ENCODE data around the gene TPO.
"Not testable (repeated sequence)": the region's sequence is repeated elsewhere in the genome, so short reads cannot be mapped to it uniquely, and the experiment has no call there.

Gene TPO

DNA sequence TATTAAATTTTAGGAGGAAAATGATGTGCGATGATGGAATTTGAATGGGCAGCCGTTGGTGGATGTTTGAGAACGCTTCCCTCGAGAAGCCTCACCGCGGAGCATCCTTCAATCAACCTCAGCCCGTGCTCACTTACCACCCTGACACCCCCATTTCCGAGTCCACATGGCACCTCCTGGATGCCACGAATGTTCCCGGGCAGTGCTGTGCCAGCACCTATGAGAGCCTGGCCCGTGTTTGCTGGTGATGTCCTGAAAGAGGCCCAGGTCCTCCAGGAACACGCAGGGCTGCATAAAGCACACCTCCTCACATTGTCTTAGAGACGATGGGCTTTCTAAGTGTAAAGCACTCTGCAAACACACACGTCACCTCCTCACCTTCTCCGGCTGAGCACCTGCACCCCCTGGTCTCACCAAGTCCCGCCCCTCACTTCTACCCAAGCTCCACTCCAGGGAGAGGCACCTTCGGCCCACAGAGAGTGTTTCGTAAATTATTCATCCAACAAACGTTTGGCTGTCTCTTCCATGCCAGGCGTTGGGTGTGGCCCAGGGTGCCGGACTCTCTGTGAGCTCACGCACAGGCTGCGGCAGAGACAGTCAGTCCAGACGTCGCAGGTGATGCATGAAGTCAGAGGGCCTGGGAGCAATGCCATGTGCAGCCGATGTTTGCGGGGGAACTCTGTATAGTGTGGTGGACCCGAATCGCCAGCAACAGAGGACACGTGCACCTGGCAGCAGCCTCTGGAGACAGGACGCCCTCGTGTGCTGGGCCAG lies 150.0 kb downstream of the TPO start:
- no peak for DNase-seq

DNA sequence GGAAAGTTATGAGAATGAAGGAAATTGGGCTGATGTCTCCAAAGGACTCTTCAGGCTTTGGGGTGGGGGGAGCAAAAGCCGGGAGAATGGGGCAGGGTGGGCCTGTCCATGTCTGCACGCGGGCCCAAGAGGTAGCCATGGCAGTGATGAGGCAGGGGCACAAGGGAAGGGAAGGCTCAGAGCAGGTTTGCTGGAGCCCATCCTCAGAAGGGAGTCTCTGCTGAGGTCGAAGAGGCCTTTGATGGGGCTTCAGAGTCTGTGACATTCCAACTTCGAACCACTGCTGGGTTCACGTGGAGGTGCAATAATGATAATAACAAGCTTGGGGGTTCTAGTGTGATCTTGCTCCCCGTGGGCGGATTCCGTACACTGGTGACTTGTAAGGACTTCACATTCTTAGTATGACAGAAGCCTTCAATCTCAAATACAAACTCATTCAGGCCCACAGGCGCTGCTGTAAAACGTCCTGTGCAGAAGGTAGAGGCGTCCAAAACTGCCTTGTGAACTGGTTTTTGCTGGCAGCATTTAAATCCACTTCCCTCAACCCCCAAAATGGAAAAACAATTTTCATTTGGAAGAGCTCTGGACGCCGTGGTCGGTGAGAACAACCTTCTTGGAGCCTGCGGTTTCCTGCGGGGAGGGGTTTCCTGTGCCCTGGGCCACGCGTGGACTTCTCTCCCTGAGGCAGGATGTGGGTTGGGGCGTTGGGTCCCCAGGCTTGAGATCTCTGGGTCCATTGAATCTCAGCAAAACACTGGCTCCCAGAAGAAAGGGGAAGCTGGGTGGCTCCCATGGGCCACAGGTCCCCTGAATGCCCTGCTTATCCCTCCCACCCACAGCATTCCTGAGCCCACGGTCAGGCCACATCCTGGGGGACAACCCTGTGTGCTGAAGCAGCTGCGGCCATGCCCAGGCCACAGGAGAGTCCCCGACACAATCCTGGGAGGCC lies 151.0 kb downstream of the TPO start:
- no peak for DNase-seq

DNA sequence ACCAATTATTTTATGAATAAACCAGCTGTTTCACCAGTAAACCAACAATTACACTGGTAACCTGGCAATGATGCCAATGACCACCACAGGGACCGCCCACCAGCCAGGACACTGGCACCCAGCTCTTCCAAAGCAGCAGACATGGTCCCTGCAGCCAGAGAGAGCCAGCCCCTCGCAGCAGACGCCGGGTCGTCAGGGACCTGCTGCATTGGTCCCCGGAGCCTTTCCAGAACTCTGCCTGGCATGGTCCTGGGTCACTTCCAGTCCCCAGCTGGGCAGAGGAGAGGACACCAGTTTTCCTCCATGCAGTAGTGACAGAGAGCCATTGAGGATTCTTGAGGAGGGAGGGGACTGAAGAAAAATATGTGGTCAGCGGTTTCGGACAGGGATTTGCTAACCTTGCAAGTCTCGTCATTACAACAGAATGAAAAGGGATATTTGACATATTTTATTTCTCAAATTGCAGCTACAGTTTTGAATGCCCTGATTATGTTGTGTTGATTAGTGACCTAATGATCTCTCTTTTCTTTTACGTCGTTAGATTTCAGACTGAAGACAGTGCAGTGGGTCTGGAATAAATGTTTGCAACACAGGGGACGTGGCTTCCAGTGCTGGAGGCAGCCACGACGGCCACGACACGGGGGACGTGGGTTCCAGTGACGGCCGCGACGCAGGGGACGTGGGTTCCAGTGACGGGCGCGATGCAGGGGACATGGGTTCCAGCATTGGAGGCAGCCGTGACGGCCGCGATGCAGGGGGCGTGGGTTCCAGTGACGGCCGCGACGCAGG lies 154.5 kb downstream of the TPO start:
- DNase-seq, result no peak

DNA sequence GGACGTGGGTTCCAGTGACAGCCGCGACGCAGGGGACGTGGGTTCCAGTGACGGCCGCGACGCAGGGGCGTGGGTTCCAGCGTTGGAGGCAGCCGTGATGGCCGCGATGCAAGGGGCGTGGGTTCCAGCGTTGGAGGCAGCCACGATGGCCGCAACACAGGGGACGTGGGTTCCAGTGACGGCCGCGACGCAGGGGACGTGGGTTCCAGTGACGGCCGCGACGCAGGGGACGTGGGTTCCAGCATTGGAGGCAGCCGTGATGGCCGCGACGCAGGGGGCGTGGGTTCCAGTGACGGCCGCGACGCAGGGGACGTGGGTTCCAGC lies 155.0 kb downstream of the TPO start:
- DNase-seq, result not testable (repeated sequence)

DNA sequence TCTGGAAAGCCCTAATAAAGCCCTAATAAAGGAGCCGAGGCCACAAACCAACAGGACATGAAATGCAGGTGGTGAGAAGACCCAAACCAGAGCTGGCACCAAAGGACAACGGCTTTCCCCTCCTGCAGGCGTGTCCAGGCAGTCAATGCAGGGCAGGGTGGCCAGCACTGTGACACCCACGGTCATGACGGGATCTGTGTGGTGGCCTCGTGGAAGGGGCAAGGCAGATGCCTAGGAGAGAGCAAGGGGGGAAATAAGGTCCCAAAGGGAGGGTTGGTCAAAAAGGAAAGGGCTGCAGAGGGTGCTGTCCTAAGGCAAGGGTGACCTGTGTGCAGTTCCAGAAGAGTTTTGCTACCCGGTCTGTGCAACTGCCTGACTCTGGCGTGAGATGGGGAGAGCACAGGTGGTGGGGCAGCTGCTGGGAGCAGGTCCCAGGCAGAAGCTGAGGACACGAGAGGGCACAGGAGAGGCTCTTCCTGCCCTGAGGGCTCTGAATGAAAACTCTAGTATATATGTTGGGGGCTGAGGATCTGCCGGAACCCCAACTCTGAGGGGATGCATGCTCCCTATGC lies 156.7 kb downstream of the TPO start:
- DNase-seq, result no peak

DNA sequence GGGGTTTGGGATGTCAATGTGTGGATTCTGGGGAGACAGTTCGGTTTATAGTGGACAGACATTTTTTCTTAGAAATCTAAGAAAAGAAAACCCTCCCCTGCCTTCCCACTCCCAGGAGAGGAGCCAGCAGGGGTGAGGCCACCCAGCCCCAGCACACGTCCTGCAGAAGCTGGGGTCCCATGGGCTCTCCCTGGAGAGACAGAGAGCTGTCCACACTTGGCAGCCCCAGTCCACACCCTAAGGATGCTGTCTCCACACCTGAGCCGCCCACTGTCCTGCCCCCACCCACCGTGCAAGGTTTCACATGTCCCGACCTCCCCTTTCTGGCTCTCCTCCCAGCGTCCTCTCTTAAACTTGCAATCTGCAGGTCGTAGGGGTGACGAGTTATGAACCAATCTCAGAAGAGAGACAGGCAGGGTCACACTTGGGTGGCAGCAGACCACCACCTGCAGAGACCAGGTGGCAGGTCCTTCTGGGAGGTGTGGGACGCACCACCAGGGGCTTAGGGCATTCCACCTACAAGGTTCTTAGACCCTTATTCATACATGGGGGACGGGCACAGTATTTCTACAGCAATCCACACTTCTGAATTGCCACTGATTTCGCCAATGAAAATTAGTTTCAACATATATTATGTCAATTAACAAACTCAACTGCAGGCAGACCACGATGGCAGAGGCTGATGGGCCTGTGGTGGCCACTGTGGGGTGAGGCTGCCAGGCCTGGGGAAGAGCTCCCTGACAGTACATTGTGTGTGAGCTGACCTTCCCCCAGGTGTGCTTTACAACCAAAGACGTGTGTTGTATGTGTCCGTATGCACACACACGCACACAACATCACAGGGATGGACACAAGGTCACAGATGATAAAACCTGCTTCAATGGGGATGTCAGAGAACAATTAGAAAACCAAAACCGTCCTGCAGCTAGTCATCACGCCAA lies 158.5 kb downstream of the TPO start:
- no peak for DNase-seq

DNA sequence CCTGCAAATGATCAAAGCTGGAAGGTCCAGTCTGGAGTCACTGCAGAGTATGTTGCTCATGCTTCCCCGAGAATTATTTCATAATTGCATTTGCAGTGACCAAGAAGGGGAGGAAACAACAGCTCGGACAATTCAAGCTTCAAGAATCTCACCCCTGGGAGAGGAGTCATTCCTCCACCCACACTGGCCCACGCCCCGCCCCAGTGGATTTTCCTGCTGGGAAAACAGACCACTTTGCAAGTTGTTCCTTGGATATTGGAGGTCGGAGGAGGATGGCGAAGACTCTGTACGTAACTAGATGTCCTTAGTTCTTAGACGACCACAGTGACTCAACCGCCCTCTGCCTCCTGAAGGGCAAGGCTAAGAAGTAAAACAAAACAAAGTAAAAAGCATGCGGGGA lies 159.4 kb downstream of the TPO start:
- DNase-seq, result no peak

DNA sequence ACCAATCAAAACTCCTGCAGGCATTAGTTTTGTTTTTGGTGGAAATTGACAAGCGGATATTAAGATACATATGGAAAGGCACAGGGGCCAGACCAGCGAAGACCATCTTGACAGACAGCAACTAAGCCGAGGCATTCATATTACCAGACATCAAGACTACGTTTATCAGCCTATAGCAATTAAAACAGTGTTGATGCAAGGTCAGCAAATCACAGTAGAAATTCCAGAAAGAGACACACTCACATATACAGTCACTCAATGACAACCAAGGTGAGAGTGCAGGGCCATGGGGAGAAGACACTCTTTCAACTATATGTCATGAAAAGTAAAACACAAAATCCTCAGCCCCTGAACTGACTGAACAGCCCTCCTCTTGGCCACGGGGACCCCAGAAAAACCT lies 164.6 kb downstream of the TPO start:
- DNase-seq, result no peak

DNA sequence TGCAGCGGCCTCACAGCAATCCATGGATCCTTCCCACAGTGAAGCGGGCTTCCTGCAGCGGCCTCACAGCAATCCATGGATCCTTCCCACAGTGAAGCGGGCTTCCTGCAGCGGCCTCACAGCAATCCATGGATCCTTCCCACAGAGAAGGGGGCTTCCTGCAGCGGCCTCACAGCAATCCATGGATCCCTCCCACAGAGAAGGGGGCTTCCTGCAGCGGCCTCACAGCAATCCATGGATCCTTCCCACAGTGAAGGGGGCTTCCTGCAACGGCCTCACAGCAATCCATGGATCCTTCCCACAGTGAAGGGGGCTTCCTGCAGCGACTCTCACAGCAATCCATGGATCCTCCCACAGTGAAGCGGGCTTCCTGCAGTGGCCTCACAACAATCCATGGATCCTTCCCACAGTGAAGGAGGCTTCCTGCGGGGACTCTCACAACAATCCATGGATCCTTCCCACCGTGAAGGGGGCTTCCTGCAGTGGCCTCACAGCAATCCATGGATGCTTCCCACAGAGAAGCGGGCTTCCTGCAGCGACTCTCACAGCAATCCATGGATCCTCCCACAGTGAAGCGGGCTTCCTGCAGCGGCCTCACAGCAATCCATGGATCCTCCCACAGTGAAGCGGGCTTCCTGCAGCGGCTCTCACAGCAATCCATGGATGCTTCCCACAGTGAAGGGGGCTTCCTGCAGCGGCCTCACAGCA lies 168.1 kb downstream of the TPO start:
- DNase-seq, result not testable (repeated sequence)

DNA sequence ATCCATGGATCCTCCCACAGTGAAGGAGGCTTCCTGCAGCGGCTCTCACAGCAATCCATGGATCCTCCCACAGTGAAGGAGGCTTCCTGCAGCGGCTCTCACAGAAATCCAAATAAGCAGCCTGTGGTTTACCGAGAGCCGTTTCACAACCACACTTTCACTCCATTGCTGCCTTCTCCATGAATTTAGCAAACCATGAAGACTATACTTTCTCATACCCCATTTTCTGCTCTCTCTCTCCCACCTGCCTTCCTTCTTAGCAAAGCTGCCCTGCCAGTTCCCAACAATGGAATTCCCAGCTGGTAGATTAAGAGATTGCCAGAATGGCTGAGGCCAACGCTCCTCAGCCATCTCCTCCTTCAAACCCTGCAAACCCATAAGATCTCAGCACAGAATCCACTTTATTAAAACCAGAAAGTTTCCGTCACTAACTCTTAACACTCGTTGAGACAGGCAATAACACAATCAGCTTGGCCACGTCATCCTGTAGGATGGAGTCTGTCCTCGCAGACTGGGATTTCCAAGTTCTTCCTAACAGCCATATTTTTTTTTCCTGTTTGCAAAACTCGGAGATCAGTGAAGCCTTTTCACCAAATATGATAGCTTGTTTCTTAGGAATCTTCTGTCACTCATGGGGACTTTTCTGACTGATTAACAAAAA lies 168.8 kb downstream of the TPO start:
- DNase-seq, result no peak

DNA sequence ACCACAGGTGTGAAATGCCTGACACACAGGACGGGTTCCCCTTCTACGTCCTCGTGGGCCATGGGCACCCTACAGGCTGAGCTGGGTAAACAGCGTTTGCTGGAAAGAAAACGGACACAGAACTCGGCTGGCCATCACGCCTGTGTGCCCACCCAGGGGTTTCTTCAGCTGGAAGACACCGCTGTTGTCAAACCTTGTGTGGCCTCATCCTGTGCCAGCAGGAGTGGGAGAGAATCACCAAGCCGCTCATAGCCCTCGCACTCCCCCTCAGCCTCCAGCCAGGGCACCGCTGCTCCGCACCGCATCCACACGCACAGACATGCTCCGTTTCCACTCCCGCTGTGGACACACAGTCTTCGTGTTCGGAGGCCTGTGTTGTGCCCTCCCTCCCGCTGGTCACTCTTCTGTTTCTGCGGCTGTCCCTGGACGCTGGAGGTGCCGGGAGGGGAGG lies 169.7 kb downstream of the TPO start:
- no peak for DNase-seq

DNA sequence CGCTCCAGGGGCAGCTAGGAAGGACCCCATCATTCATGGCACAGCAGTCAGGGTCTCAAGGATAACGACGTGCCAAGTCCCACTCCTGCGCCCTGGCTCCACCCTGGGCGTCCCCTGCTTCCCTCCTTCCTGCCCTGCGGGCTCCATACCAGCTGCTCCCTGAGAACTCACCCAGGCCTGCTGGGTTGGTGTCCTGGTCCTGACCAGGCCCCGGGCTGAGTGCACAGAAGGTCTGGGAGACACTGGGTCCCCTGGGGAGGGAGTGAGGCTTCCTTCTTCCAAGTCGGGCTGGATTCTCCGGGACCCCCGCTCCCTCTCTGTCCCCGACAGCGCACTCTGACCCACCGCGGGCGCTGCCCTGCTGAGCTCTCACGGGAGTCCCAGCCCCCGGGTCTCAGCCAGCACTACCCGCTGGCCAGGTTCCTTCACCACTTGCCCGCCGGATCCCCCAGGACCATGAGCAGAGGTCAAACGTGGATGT lies 170.8 kb downstream of the TPO start:
- no peak for DNase-seq

DNA sequence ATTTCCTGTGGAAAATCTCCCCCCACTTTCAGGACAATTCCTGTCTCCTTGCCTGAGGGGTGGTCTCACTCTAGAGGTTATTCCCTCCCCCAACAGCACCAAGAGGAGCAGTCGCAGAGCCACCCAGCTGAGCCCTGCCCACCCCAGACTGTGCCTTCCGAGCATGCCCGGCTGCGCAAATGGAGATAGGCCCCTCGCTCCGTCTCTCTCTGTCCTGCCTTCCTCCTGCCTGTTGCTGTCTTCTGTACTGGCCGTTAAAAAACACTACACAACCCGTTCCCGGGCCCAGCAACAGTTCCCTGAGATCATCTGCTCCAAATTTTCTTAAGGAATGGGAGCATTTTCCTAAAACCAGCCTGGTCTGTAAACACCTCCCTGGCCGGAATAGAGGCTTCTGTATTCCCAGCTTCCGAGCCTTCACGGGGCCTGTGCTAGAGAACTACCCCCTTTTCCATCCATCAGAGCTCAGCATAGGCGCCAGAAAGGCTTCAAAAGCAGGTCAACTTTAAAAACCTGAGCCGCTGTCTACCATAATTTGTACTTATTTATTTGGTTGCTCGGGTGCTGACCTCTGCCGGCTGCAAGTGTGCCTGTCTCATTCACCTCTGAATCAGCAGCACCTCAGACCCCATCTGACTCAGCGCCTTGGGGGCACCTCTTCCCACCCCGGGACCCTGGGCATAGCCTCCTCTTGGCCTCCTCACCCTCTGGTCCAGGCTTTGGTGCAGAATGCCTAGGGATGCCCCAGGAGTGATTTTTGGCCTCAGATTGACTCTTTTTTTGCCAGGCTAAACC lies 171.6 kb downstream of the TPO start:
- no peak for DNase-seq

DNA sequence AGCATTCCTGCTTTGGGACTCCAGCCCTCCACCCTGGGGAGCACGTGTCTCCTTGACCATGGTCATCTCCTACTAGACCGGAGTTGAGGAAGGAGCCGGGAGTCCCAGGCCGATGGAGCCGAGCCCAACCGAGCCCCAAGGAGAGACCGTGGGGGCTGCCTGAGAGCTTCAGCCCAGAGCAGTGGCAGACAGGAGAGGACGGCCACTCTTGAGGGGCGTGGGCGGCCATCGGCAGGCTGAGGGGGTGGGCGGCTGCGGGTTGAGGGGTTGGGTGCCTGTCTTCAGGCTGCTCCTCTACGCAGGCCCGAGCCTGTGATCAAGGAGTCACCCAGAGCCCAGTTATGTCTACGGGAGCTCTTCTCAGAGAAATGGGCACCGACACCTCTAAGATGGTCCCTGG lies 172.4 kb downstream of the TPO start:
- DNase-seq, result no peak

DNA sequence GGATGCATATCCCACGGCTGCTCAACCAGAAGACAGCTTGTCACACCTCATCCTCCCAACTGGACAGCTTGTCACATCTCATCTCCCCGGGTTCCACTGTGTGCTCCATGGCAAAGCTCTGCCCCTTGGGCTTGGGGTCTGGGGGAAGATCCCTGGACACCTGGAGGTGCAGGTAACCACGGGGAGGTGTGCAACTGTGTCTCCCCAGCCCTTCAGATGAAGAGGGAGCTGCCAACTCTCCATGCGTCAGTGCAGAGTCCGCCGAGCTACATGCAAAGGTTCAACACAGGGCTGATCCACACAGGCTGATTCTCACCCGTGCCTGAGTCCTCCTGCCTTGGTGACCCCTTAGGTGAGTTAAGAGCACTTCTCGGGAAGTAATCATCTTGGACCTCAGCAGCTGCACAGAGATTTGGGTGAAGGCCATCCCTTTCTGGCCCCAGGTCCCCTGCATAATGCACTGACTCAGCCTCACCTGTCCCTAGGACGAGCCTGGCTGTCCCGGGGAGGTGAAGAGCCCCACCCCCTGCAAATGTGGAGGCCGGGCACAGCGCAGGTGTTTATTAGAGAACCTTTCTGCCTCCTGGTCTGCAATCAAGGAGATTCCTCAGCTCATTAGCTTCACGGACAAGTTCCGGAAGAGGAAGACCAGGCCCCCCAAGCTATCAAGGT lies 173.1 kb downstream of the TPO start:
- no peak for DNase-seq

DNA sequence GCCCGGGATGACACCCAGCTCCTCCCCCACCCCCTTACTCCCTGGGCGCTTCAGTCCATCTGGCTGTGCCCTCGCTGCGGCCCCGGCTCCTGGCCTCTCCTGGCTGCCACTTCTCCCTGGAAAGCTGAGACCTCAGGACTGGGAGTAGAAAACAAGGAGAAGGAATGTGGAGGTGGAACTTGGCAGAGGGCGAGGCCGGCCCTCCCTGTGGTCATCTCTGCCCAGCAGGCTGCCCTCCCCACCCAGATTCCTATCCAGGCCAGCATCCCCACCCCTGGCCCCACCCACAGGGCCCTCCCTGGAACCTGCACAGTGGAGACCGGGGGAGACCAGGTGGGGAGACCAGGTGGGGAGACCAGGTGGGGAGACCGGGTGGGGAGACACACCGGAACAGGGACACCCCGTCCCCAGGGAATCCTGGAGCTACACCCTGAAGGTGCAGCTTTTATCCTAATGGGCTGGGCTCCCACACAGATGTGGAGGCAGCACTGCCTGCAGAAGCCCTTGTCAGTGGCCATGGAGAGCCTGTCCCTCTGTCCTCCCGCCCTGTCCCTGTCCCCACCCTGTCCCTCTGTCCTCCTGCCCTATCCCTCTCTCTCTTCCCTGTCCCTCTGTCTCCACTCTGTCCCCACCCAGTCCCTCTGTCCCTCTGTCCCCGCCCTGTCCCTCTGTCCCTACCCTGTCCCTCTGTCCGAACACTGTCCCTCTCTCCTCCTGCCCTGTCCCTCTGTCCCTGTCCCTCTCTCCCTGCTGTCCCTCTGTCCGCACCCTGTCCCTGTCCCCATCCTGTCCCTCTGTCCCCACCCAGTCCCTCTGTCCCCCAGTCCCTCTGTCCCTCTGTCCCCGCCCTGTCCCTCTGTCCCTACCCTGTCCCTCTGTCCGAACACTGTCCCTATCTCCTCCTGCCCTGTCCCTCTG lies 173.9 kb downstream of the TPO start:
- no peak for DNase-seq

DNA sequence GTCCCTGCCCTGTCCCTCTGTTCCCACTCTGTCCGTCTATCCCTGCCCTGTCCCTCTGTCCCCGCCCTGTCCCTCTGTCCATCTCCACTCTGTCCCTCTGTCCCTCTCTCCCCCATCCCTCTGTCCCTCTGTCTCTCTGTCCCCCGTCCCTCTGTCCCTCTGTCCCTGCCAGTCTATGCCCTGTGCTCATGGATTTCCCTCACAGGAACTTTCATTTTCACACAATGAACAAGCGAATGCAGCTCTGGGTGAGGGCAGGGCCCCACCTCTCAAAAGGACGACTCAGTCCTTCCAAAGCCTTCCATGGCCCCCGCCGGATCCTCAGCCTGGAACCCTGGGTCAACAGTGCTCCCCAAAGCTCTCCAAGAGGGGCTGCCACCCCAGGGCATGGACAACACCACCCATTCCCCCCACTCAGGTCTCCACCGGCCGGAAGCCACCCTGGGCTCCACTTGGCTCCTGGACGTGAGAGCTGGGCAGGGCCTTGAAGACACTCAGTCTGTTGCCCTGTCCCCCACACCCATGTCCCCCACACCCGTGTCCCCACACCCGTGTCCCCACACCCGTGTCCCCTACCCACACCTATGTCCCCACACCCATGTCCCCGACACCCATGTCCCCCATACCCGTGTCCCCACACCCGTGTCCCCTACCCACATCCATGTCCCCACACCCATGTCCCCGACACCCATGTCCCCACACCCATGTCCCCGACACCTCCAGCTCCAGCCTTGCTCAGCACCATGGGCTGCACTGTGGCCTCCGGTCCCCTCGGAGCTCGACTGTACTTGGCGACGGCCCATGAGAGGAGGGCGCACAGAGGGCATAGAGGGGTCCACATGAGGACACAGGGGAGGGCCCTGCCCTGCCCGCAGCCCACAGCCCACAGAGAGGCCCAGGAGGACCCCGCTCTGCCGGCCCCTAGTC lies 175.1 kb downstream of the TPO start:
- no peak for DNase-seq

All from NCI-H2171 treated with DMSO at 0.1 percent for 48 hours (cell line).